Hepatocyte (in vitro differentiated cells): ENCODE data around the gene INPP5D.

Experiments
- CTCF ChIP-seq: fragments of 200-600 bp; sonication (generic); IDR thresholded peaks from 2 replicates; pipeline ENCODE4 v1.5.1; 2016; ENCODE audit warnings: antibody characterized with exemption, mild to moderate bottlenecking; ENCODE audit not compliant: poor library complexity
- EZH2 ChIP-seq: fragments of 200-600 bp; sonication (generic); IDR thresholded peaks from 2 replicates; pipeline ENCODE4 v1.6.1; 2016; ENCODE audit warnings: antibody characterized with exemption, mild to moderate bottlenecking, borderline replicate concordance
- EZH2phosphoT487 ChIP-seq: fragments of 200-600 bp; sonication (generic); IDR thresholded peaks from one replicate; pipeline ENCODE4 v1.6.1; 2018; ENCODE audit warnings: antibody characterized with exemption, mild to moderate bottlenecking, low read depth, moderate library complexity; ENCODE audit not compliant: unreplicated experiment, severe bottlenecking

- no peak for TF ChIP-seq CTCF
- no peak for TF ChIP-seq EZH2phosphoT487
- no peak for TF ChIP-seq EZH2
Measured at GRCh38 chr2:233198026-233198425, 137.9 kb downstream of the INPP5D start.
